Measurements from ENCODE around the gene PRKX. TPM values are rescaled to one million over a fixed set of nuclear protein-coding genes. Genes with fewer than 3 reads are reported as not detected.
"Not testable (repeated sequence)": the region's sequence is repeated elsewhere in the genome, so short reads cannot be mapped to it uniquely, and the experiment has no call there.

Gene PRKX
- polyA plus RNA-seq, 4 donors = 11.1 to 19.9 (median 13.9) TPM

DNA sequence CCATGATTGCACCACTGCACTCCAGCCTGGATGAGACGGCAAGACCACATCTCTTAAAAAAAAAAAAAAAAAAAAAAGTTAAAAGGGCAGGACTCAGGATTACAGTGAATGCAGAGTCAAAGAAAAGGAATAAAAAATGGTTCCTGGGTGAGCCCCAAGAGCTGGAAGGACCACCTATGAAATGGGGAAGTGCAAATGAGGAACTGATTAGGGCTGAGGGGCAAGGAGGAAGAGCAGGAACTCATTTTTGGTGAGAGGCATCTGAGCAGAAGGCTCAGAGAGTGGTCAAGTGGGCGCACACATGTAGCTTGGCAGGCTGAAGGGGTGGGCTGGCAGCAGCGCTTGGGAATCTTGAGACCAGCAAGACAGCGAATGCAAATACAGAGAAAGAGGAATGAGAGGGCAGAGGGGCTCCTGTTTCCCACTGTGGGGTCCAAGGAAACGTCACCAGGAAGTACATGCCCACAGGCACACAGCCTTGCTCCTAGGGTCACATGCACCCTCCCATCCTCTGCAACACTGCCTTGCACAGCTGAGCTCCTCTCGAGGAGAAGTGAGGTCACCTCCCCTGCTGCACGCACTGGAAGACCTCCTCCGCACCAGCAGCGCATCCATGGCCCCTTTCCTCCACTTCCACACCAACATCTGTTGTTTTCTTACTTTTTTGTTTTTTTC is 49.7 kb downstream of the PRKX start:
- not testable (repeated sequence) for DNase-seq (ENCODE audit: low read depth in 4 of 4, low spot score in 2 of 4)

DNA sequence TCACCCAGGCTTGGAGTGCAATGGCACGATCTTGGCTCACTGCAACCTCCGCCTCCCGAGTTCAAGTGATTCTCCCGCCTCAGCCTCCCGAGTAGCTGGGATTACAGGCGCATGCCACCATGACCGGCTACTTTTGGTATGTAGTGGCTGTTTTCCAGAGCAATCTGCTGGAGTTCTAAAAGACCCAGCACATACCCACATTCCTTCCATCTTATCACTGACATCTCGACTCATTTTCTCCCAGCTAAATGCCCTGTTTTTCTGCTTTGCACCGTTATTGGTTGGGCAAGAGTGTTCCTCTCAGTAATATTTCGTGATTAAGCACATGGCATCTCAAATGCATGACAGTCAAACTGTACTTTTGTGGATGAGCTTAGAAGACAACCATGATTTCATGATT is 53.7 kb downstream of the PRKX start:
- no peak for DNase-seq (ENCODE audit: low read depth in 4 of 4, low spot score in 2 of 4)

- DNase-seq (ENCODE audit: low read depth in 4 of 4, low spot score in 2 of 4) = no peak
Observed at GRCh38 chrX:3655181-3655580, 58.3 kb downstream of the PRKX start.

DNA sequence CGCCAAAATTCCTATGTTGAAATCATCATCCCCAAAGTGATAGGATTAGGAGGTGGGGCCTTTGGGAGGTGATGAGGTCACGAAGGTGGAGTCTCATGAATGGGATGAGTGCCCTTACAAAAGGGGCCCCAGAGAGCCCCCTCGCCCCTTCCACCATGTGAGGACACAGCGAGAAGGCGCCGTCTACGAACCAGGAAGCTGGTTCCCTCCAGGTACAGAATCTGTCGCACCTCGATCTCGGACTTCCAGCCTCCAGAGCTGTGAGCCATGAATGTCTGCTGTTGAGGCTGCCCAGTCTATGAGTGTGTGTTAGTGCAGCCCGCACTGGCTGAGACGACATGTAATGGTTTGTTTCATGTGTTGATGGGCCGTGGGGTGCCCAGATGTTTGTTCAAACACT is 60.3 kb downstream of the PRKX start:
- DNase-seq (ENCODE audit: low read depth in 4 of 4, low spot score in 2 of 4) = no peak

- no peak for DNase-seq (ENCODE audit: low read depth in 4 of 4, low spot score in 2 of 4)
Observed at GRCh38 chrX:3651277-3651676, 62.2 kb downstream of the PRKX start.

DNA sequence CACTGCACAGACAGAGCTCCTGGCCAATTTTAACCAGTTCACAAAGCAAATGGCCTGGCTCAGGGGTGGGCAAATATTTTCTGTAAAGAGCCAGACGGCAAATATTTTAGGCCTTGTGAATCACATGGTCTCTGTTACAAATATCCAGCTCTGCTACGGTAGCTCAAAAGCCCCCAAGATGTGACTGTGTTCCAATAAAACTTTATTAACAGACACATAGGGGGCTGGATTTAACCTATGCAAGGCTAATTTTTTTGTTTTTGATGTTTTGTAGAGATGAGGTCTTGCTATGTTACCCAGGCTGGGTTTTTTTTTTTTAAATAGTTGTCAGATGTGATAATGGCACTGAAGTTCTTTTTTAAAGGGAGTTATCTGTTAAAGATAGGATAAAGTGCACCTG is 65.4 kb downstream of the PRKX start:
- DNase-seq (ENCODE audit: low read depth in 4 of 4, low spot score in 2 of 4) = no peak

DNA sequence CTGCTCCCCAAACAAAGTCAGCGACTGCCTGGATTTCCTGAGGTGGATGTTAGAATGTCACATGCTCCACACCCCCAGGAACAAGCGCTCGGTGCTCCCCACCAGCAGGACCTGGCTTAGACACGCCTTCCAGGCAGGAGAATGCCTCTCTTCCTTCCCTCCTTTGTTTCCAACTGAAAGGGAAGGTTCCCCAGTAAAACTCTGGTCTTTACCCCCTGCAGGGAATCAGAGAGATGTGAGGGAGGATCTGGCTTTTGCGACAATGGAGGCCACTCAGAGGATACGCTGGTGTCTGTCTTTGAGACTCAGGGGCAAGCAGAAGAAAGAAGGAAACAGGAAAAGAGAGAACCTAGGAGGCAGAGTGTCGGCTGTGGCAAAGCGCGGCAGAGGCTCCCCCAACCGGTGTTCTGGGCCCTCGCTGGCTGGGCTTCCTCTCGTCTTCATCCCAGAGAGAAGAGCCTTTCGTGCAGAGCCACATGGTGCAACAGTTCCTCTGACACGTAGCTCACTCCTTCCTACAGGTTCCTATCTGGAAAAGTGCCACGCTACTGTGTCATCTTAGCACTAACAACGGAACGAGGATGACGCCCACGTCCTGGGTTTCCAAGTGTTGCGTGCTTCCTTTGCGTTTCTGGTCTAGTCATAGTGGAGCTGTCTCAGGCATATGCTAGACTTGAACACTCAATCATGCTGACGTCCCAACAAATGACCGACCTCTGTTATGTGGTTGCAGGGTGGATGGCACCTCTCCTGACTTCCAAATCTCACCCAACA is 73.4 kb downstream of the PRKX start:
- not testable (repeated sequence) for DNase-seq (ENCODE audit: low read depth in 4 of 4, low spot score in 2 of 4)

DNA sequence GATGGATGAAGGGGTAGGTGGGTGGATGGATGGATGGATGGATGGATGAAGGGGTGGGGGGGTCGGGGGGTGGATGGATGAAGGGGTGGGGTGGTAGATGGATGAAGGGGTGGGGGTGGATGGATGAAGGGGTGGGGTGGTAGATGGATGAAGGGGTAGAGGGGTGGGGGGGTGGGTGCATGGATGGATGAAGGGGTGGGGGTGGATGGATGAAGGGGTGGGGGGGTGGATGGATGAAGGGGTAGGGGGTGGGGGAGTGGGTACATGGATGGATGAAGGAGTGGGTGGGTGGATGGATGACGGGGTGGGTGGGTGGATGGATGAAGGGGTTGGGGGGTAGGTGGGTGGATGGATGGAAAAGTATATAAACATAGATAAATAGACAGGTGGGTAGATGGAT is 74.2 kb downstream of the PRKX start:
- no peak for DNase-seq (ENCODE audit: low read depth in 4 of 4, low spot score in 2 of 4)

- DNase-seq (ENCODE audit: low read depth in 4 of 4, low spot score in 2 of 4) = peak in 1 of 4 donors; percentile 9
Observed at GRCh38 chrX:3638280-3638873, 75.1 kb downstream of the PRKX start.

DNA sequence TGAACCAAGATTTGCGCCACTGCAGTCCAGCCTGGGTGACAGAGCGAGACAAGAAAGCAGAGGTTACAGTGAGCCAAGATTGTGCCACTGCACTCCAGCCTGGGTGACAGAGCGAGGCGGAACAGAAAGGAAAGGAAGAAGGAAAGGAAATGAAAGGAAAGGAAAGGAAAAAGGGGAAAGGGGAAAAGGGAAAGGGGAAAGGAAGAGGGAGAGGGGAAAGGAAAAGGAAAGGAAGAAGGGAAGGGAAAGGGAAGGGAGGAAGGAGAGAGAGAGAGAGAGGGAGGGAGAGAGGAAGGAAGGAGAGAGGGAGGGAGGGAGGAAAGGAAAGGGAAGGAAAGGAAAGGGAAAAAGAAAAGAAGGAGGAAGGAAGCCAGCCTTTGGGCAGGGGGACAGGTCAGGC is 76.6 kb downstream of the PRKX start:
- DNase-seq (ENCODE audit: low read depth in 4 of 4, low spot score in 2 of 4) = no peak

GRCh38 chrX:3631196-3631595 is 82.3 kb downstream of the PRKX start:
- DNase-seq (ENCODE audit: low read depth in 4 of 4, low spot score in 2 of 4) = no peak

- no peak for DNase-seq (ENCODE audit: low read depth in 4 of 4, low spot score in 2 of 4)
Observed at GRCh38 chrX:3627594-3627993, 85.9 kb downstream of the PRKX start.

DNA sequence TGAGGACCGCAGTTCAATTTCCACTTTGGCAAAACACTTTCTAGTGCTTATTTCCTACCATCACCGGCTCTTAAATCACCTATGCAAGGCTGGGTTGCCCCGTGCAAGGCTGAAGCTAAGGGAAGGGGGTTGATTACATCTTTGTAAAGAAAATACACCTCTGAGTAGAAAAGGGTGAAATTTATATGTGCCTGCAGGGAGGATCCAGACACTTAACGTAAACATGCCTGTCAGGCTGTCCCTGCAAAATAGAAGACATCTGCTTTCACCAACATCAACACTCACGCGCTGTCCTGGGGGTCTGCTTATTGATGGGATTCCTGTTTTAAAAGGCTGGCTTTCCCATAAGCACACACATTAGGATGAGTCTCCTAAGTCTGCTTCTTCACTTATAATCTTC is 92.0 kb downstream of the PRKX start:
- no peak for DNase-seq (ENCODE audit: low read depth in 4 of 4, low spot score in 2 of 4)

DNA sequence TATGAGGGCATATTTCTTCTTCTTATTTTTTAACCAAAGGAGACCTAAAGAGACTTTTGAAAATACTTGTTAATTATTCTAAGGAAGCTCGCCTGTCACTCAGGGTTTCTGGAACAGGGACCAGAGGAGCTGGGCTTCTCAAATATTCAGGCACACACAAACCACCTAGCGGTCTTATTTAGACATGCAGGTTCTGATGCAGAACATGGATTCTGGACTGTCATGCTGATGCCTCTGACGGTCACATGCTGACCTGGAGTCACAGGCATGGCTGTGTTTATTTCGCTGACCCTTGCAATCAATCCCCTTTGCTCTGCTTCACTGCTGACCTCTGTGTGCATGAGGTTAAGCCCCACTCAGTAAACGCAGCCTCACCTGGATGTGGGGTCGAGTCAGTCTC is 101.7 kb downstream of the PRKX start:
- not testable (repeated sequence) for DNase-seq (ENCODE audit: low read depth in 4 of 4, low spot score in 2 of 4)

GRCh38 chrX:3609810-3610209 is 103.6 kb downstream of the PRKX start:
- DNase-seq (ENCODE audit: low read depth in 4 of 4, low spot score in 2 of 4) = no peak

GRCh38 chrX:3603026-3603661 is 110.3 kb downstream of the PRKX start:
- no peak for DNase-seq (ENCODE audit: low read depth in 4 of 4, low spot score in 2 of 4)

- DNase-seq (ENCODE audit: low read depth in 4 of 4, low spot score in 2 of 4) = no peak
Observed at GRCh38 chrX:3599802-3600430, 113.5 kb downstream of the PRKX start.

GRCh38 chrX:3598709-3599108 is 114.7 kb downstream of the PRKX start:
- no peak for DNase-seq (ENCODE audit: low read depth in 4 of 4, low spot score in 2 of 4)

DNA sequence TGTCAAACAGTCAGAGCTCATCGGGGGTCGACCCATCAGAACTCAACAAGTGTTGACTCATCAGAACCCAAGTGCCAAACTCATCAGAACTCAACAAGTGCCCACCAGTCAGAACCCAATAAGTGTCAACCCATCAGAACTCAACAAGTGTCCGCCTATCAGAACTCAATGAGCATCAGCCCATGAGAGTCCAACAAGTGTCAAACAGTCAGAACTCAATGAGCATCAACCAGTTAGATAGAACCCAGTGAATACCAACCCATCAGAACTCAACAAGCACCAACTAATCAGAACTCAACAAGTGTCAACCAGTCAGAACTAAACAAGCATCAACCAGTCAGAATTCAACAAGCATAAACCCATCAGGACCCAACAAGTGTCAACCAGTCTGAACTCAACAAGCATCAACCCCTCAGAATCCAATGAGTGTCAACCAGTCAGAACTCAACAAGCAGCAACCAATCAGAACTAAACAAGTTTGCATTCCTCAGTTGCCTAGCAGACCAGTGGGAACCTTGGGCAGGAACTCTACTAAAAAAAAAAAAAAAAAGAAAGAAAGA is 115.3 kb downstream of the PRKX start:
- DNase-seq (ENCODE audit: low read depth in 4 of 4, low spot score in 2 of 4) = no peak

- DNase-seq (ENCODE audit: low read depth in 4 of 4, low spot score in 2 of 4) = no peak
Observed at GRCh38 chrX:3592184-3592583, 121.3 kb downstream of the PRKX start.

DNA sequence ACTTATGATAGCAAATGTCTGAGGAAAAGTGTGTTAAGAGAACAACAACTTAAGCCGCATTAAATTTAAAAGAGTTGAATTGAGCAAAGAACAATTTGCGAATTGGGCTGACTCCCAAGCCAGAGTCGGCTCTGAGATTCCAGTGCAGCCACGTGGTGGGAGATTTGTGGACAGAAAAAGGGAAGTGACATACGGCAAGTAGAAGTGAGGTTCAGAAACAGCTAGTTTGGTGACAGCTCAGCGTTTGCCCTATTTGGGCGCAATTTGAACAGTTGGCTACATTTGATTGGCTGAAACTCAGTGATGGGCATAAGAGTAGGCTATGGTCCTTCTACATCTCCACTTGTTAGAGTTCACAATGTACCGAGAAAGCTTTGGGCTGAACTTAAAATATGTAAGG is 124.0 kb downstream of the PRKX start:
- DNase-seq (ENCODE audit: low read depth in 4 of 4, low spot score in 2 of 4) = no peak
